ENCODE results near the gene CPSF3.

- no peak for TF ChIP-seq CTCF (conservative IDR thresholded peaks at IDR 0.05; ENCODE audit: low read depth, low read length)
- TF ChIP-seq EZH2 (IDR thresholded peaks at IDR 0.05; ENCODE audit: borderline replicate concordance, low read depth, low read length, poor library complexity, severe bottlenecking): no peak
Measured at GRCh38 chr2:9490789-9491188, 67.3 kb downstream of the CPSF3 start.
